ENCODE measurements around the gene MARK2.

DNA sequence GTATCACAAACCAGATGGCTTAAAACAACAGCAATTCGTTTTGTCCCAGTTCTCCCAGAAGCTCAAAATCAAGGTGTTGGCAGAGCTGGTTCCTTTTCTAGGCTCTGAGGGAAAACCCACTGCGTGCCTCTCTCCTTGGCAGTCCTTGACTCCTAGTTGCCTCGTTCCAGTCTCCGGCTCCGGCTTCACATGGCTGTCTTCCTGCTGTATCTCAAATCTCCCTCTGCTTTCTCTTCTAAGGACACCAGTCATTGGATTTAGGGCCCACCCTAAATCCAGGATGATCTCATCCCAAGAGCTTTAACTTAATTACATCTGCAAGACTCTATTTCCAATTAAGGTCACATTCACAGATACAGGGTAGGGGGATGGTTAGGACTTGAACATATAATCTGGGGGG, 90.7 kb downstream of the MARK2 start:
- TF ChIP-seq ZNF274 (IDR thresholded peaks at IDR 0.05; ENCODE audit: low read depth, low read length) (no peak), POLR2AphosphoS5 (IDR thresholded peaks at IDR 0.05; ENCODE audit: low read depth, low read length) (no peak), CEBPB (IDR thresholded peaks at IDR 0.05; ENCODE audit: low read depth) (no peak), POLR2A (IDR thresholded peaks at IDR 0.05; ENCODE audit: borderline replicate concordance, extremely low read depth, insufficient read depth, insufficient read length) (no peak), EZH2 (IDR thresholded peaks at IDR 0.05) (no peak), SIN3A (IDR thresholded peaks at IDR 0.05; ENCODE audit: low read depth) (no peak), ZFX (IDR thresholded peaks at IDR 0.05) (no peak), YY1 (IDR thresholded peaks at IDR 0.05; ENCODE audit: extremely low read depth, insufficient replicate concordance, low read depth, low read length) (no peak), FOSL1 (IDR thresholded peaks at IDR 0.05; ENCODE audit: low read depth) (no peak), SP1 (IDR thresholded peaks at IDR 0.05; ENCODE audit: low read depth) (no peak), TCF7L2 (IDR thresholded peaks at IDR 0.05; ENCODE audit: borderline replicate concordance, extremely low read depth, insufficient read depth, insufficient read length) (no peak)
- TF ChIP-seq, protein P1, sequence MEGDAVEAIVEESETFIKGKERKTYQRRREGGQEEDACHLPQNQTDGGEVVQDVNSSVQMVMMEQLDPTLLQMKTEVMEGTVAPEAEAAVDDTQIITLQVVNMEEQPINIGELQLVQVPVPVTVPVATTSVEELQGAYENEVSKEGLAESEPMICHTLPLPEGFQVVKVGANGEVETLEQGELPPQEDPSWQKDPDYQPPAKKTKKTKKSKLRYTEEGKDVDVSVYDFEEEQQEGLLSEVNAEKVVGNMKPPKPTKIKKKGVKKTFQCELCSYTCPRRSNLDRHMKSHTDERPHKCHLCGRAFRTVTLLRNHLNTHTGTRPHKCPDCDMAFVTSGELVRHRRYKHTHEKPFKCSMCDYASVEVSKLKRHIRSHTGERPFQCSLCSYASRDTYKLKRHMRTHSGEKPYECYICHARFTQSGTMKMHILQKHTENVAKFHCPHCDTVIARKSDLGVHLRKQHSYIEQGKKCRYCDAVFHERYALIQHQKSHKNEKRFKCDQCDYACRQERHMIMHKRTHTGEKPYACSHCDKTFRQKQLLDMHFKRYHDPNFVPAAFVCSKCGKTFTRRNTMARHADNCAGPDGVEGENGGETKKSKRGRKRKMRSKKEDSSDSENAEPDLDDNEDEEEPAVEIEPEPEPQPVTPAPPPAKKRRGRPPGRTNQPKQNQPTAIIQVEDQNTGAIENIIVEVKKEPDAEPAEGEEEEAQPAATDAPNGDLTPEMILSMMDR (IDR thresholded peaks at IDR 0.05 in 2 of 3, conservative IDR thresholded peaks at IDR 0.05 in 1 of 3; ENCODE audit: borderline replicate concordance in 1 of 3, insufficient read depth in 1 of 3, low read depth in 2 of 3, low read length in 2 of 3), result no peak
- TF ChIP-seq, protein P2, sequence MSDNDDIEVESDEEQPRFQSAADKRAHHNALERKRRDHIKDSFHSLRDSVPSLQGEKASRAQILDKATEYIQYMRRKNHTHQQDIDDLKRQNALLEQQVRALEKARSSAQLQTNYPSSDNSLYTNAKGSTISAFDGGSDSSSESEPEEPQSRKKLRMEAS (IDR thresholded peaks at IDR 0.05), result no peak
